GM23338 (cell line): Measurements from ENCODE around the gene GRIN3A.

Experiments used
- EZH2 ChIP-seq: fragments of 200-600 bp; sonication (generic); IDR thresholded peaks from one replicate; pipeline ENCODE4 v1.8.0; 2017; ENCODE audit warnings: antibody characterized with exemption, mild to moderate bottlenecking, low read depth; ENCODE audit not compliant: unreplicated experiment
- EZH2phosphoT487 ChIP-seq: fragments of 200-600 bp; sonication (generic); IDR thresholded peaks from one replicate; pipeline ENCODE4 v1.8.1; 2018; ENCODE audit warnings: antibody characterized with exemption; ENCODE audit not compliant: unreplicated experiment
- ZNF114 ChIP-seq: fragments of 250-450 bp; sonication (Bioruptor Pico); IDR thresholded peaks from 2 replicates; pipeline ENCODE4 v1.5.0; 2020; ENCODE audit warnings: mild to moderate bottlenecking, moderate library complexity
- TF ChIP-seq, protein P1 (sequence below), 2 experiments: fragments of 200-600 bp in 1 of 2; sonication (generic) in 1 of 2; conservative IDR thresholded peaks; 2 replicates each; pipeline versions ENCODE4 v1.5.1 to v1.6.1; 2016 to 2017; ENCODE audit warnings: antibody characterized with exemption in 2 of 2, low read depth in 2 of 2, mild to moderate bottlenecking in 2 of 2, moderate library complexity in 1 of 2
- TF ChIP-seq, protein P2 (sequence below): IDR thresholded peaks from one replicate; pipeline ENCODE4 v1.6.1; 2018; ENCODE audit warnings: antibody characterized with exemption; ENCODE audit not compliant: unreplicated experiment

DNA sequence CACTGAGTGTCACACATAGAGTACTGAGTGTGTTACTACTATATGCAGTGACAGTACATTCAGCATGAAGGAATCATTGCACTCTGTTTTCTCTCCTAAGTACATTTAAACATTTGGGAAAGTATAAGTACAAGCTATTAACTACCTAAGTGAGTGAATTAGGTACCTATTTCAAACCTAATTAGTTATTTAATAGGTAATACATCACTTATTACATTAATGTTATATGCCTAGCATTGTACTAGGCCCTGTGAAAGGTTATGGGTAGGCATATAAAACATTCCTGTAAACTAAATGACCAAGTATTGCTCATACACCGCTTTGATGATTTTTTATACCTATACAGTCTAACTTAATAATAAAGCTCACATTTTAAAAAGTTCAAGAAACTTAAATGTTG, 118.0 kb downstream of the GRIN3A start:
- TF ChIP-seq, protein P1, sequence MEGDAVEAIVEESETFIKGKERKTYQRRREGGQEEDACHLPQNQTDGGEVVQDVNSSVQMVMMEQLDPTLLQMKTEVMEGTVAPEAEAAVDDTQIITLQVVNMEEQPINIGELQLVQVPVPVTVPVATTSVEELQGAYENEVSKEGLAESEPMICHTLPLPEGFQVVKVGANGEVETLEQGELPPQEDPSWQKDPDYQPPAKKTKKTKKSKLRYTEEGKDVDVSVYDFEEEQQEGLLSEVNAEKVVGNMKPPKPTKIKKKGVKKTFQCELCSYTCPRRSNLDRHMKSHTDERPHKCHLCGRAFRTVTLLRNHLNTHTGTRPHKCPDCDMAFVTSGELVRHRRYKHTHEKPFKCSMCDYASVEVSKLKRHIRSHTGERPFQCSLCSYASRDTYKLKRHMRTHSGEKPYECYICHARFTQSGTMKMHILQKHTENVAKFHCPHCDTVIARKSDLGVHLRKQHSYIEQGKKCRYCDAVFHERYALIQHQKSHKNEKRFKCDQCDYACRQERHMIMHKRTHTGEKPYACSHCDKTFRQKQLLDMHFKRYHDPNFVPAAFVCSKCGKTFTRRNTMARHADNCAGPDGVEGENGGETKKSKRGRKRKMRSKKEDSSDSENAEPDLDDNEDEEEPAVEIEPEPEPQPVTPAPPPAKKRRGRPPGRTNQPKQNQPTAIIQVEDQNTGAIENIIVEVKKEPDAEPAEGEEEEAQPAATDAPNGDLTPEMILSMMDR (conservative IDR thresholded peaks at IDR 0.05; ENCODE audit: low read depth in 2 of 2) = no peak
- TF ChIP-seq, protein P2, sequence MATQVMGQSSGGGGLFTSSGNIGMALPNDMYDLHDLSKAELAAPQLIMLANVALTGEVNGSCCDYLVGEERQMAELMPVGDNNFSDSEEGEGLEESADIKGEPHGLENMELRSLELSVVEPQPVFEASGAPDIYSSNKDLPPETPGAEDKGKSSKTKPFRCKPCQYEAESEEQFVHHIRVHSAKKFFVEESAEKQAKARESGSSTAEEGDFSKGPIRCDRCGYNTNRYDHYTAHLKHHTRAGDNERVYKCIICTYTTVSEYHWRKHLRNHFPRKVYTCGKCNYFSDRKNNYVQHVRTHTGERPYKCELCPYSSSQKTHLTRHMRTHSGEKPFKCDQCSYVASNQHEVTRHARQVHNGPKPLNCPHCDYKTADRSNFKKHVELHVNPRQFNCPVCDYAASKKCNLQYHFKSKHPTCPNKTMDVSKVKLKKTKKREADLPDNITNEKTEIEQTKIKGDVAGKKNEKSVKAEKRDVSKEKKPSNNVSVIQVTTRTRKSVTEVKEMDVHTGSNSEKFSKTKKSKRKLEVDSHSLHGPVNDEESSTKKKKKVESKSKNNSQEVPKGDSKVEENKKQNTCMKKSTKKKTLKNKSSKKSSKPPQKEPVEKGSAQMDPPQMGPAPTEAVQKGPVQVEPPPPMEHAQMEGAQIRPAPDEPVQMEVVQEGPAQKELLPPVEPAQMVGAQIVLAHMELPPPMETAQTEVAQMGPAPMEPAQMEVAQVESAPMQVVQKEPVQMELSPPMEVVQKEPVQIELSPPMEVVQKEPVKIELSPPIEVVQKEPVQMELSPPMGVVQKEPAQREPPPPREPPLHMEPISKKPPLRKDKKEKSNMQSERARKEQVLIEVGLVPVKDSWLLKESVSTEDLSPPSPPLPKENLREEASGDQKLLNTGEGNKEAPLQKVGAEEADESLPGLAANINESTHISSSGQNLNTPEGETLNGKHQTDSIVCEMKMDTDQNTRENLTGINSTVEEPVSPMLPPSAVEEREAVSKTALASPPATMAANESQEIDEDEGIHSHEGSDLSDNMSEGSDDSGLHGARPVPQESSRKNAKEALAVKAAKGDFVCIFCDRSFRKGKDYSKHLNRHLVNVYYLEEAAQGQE = no peak
- TF ChIP-seq EZH2phosphoT487 = no peak
- no peak for TF ChIP-seq ZNF114 (CRISPR knock-in tag)
- no peak for TF ChIP-seq EZH2
